Thyroid gland (tissue), 4 donors: ENCODE results near the gene LYZL2. TPM values are rescaled to one million over a fixed set of nuclear protein-coding genes. Genes with fewer than 3 reads are reported as not detected.

Experiments
- DNase-seq, 2 donors: peaks; one replicate each; pipeline ENCODE4 v3.0.0-alpha.2; 2019
- H3K27ac ChIP-seq, 3 donors: fragments of 200-600 bp; sonication (generic); 1 replicate in 2 of 3; 2 replicates in 1 of 3; pipeline ENCODE4 v1.5.1; 2016 to 2019; ENCODE audit warnings: mild to moderate bottlenecking in 1 of 3, moderate library complexity in 1 of 3
- H3K27me3 ChIP-seq: fragments of 200-600 bp; sonication (generic); one replicate; pipeline ENCODE4 v1.5.1; 2019
- H3K36me3 ChIP-seq, 2 donors: fragments of 200-600 bp; sonication (generic); one replicate each; pipeline ENCODE4 v1.5.1; 2016 to 2019
- H3K4me1 ChIP-seq, 2 donors: fragments of 200-600 bp; sonication (generic); one replicate each; pipeline ENCODE4 v1.5.1; 2017 to 2019
- H3K4me3 ChIP-seq, 3 donors: fragments of 200-600 bp; sonication (generic); replicated peaks in 1 of 3; 1 replicate in 2 of 3; 2 replicates in 1 of 3; pipeline ENCODE4 v1.5.1; 2016; ENCODE audit warnings: mild to moderate bottlenecking in 1 of 3
- H3K9me3 ChIP-seq: fragments of 200-600 bp; sonication (generic); one replicate; pipeline ENCODE4 v1.5.1; 2017
- POLR2A ChIP-seq, 2 donors: fragments of 450-650 bp; IDR thresholded peaks; one replicate each; pipeline ENCODE4 v1.6.1; 2017; ENCODE audit warnings: antibody characterized with exemption in 2 of 2, mild to moderate bottlenecking in 2 of 2, moderate library complexity in 1 of 2
- WGBS, 2 donors: methylation state at CpG; one replicate each; pipeline ENCODE4 v1.1.5; 2017; 5-methylcytosine and 5-hydroxymethylcytosine counted together
- intact Hi-C: fragments of 100-400 bp; cut with DNase I; formaldehyde crosslinking; loops from one replicate; pipeline ENCODE4 v1.15.1; 2023
- total RNA-seq, 4 donors: library from RNA; depleted of rRNA; stranded (reverse); fragments of >200 nt; gene quantifications; one replicate each; pipeline ENCODE4 v1.2.3, GENCODE V29; 2016
- TF ChIP-seq, protein P1 (sequence below), 6 experiments: fragments of 200-600 bp in 3 of 6; fragments of 450-650 bp in 3 of 6; sonication (generic) in 3 of 6; IDR thresholded peaks; one replicate each; pipeline ENCODE4 v1.5.1; 2016 to 2019; ENCODE audit warnings: antibody characterized with exemption in 6 of 6, mild to moderate bottlenecking in 2 of 6, inconsistent platforms in 1 of 6, moderate library complexity in 1 of 6

LYZL2 gene
- total RNA-seq, 4 donors from 2014 or later, result not detected

DNA sequence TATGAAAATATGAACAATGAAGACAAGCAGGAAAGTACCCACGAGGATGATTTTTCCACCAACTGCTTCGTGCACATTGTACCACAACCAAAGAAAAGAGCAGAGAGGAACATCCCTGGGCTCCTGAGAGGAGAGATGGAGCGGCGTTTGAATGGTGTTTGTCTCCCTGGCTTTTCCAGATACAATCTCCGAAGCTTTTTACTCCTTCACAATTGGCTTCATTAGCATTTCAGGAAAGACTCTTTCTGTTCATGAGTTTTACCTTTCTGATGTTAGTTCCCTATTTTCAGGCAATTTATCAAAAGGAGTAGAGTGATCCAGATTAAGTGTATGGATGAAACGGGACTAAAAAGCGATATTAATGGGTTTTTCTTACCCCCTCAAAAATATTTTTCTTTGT, 49.3 kb downstream of the LYZL2 start:
- no peak overlapping the region for H3K4me3 ChIP-seq
- no peak for DNase-seq
- peaks cover 0 to 16% of the 10 kb centered on the region in 2 donors for H3K4me1 ChIP-seq
- intact Hi-C loops, result no loop called here
- no peaks in the 10 kb centered on the region for H3K9me3 ChIP-seq
- TF ChIP-seq, protein P1, sequence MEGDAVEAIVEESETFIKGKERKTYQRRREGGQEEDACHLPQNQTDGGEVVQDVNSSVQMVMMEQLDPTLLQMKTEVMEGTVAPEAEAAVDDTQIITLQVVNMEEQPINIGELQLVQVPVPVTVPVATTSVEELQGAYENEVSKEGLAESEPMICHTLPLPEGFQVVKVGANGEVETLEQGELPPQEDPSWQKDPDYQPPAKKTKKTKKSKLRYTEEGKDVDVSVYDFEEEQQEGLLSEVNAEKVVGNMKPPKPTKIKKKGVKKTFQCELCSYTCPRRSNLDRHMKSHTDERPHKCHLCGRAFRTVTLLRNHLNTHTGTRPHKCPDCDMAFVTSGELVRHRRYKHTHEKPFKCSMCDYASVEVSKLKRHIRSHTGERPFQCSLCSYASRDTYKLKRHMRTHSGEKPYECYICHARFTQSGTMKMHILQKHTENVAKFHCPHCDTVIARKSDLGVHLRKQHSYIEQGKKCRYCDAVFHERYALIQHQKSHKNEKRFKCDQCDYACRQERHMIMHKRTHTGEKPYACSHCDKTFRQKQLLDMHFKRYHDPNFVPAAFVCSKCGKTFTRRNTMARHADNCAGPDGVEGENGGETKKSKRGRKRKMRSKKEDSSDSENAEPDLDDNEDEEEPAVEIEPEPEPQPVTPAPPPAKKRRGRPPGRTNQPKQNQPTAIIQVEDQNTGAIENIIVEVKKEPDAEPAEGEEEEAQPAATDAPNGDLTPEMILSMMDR (IDR thresholded peaks at IDR 0.05), result no peak
- TF ChIP-seq POLR2A (IDR thresholded peaks at IDR 0.05), result no peak
- H3K27ac ChIP-seq, result no peak overlapping the region
- no peaks in the 10 kb centered on the region for H3K36me3 ChIP-seq
- WGBS, 2 donors, result 89 to 93% methylated on average over 7 of the region's 7 CpGs
- H3K27me3 ChIP-seq, result no peaks in the 10 kb centered on the region

DNA sequence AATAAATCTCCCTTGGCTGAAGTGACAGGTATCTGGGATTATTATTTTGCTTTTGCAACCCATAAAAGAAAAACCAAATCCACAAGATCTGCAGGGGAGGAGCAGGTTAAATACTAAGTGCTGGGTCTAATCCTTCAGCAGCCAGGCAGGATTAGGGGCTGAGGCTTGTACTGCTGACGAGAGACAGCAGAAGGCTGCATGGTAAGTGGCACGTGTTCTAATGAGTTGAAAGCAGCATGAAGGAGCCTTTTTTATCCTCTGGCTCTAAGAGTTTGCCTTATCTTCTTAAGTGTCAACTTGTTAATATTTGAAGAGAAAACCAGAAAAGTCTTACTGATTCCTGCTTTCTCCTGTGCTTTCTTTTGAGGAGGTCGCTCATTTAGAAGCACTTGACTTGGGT, 50.0 kb downstream of the LYZL2 start:
- intact Hi-C loops, result no loop called here
- Histone ChIP-seq H3K4me1 (peaks cover 0 to 16% of the 10 kb centered on the region in 2 donors), H3K9me3 (no peaks in the 10 kb centered on the region), H3K27ac (no peak overlapping the region), H3K4me3 (no peak overlapping the region), H3K27me3 (no peaks in the 10 kb centered on the region), H3K36me3 (no peaks in the 10 kb centered on the region)
- 81 to 83% methylated on average over 3 of the region's 3 CpGs for WGBS, 2 donors
- DNase-seq, result no peak
- TF ChIP-seq, protein P1 (IDR thresholded peaks at IDR 0.05), result no peak
- TF ChIP-seq POLR2A (IDR thresholded peaks at IDR 0.05), result no peak

DNA sequence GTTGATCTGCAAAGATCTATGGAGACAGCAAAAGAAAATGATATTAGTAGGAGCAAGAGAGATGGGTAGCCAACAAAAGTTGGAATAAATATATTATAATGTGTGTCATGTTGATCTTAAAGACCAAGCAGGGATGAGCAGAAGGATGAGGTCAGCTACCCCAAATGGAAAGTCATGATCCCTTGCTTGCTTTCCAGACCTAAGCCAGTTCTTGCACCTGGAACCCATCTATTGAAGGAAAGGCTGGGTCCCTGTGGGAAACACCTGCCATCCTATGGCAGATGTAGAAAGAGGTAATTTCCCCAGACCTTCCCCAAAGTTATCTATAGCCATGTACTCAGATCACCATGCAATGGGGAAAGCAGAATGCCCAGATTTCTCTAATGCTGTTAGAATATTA, 52.5 kb downstream of the LYZL2 start:
- TF ChIP-seq, protein P1 (IDR thresholded peaks at IDR 0.05), result no peak
- TF ChIP-seq POLR2A (IDR thresholded peaks at IDR 0.05), result no peak
- Histone ChIP-seq H3K36me3 (no peaks in the 10 kb centered on the region), H3K27me3 (no peaks in the 10 kb centered on the region), H3K27ac (no peak overlapping the region), H3K4me1 (peaks cover 0 to 3% of the 10 kb centered on the region in 2 donors), H3K4me3 (no peak overlapping the region), H3K9me3 (no peaks in the 10 kb centered on the region)
- intact Hi-C loops, result no loop called here
- no peak for DNase-seq

DNA sequence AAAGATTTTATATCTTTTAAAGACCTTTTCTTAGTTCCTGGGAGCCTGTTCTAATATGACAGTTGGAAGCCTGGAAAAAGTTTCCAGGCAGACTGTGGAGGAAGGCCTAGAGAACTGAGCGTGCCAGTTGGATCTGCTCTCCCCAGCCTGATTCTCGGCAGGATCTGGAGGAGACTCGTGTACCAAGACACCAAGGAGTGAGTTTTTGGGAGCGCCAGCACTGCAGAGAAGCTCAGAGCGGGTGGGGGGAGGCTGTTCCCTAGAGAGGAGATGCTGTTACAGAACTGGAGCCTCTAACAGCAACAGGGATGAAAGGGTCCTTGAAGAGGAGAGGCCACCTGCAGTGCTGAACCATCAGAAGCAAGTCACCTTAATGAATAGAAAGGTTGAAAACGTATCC, 52.9 kb downstream of the LYZL2 start:
- H3K27me3 ChIP-seq, result no peaks in the 10 kb centered on the region
- no peaks in the 10 kb centered on the region for H3K36me3 ChIP-seq
- H3K4me1 ChIP-seq, result peaks cover 0 to 3% of the 10 kb centered on the region in 2 donors
- TF ChIP-seq, protein P1 (IDR thresholded peaks at IDR 0.05), result no peak
- no peak for TF ChIP-seq POLR2A (IDR thresholded peaks at IDR 0.05)
- no peak overlapping the region for H3K4me3 ChIP-seq
- intact Hi-C loops, result no loop called here
- 78 to 85% methylated on average over 6 of the region's 6 CpGs for WGBS, 2 donors
- H3K27ac ChIP-seq, result no peak overlapping the region
- no peak for DNase-seq
- no peaks in the 10 kb centered on the region for H3K9me3 ChIP-seq

DNA sequence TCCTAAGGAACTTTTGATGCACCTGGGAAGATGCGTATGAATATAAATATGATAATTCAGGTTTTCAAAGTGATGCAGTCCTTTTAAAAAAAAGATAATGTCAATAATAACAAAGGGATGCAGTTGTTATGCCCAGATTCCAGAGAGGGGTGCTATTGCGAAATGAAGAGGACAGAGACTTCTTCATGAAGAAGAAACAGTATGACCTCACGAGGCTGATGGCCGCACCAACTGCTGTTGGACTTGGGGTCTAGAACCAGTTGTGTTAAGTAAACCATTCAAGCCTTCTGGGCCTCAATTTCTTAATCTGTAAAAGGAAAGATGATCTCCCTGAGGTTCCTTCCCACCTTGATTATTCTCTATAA, 55.1 kb downstream of the LYZL2 start:
- Histone ChIP-seq H3K9me3 (no peaks in the 10 kb centered on the region), H3K27me3 (no peaks in the 10 kb centered on the region), H3K36me3 (no peaks in the 10 kb centered on the region), H3K4me3 (no peak overlapping the region), H3K4me1 (no peaks in the 10 kb centered on the region), H3K27ac (no peak overlapping the region)
- no peak for DNase-seq
- intact Hi-C loops, result no loop called here
- TF ChIP-seq, protein P1 (IDR thresholded peaks at IDR 0.05), result no peak
- TF ChIP-seq POLR2A (IDR thresholded peaks at IDR 0.05), result no peak
- WGBS, 2 donors, result 91 to 96% methylated on average over 4 of the region's 4 CpGs
